HEK293T (cell line): ENCODE measurements around the gene PPP6R3.

Source experiments
- BHLHE40 ChIP-seq: fragments of 450-650 bp; IDR thresholded peaks from 2 replicates; pipeline ENCODE4 v1.6.1; 2016; ENCODE audit warnings: mild to moderate bottlenecking, moderate library complexity, borderline replicate concordance
- CTBP1 ChIP-seq: fragments of 450-650 bp; IDR thresholded peaks from 2 replicates; pipeline ENCODE4 v1.6.1; 2016; ENCODE audit warnings: borderline replicate concordance
- FOXA1 ChIP-seq: fragments of 450-650 bp; IDR thresholded peaks from 2 replicates; pipeline ENCODE4 v1.6.1; 2016; ENCODE audit warnings: mild to moderate bottlenecking
- FOXK2 ChIP-seq: fragments of 450-650 bp; IDR thresholded peaks from 2 replicates; pipeline ENCODE4 v1.6.1; 2016; ENCODE audit warnings: mild to moderate bottlenecking
- FOXM1 ChIP-seq: fragments of 450-650 bp; IDR thresholded peaks from 2 replicates; pipeline ENCODE4 v1.6.1; 2017; ENCODE audit warnings: mild to moderate bottlenecking, borderline replicate concordance
- HDGF ChIP-seq: fragments of 450-650 bp; IDR thresholded peaks from 2 replicates; pipeline ENCODE4 v1.6.1; 2017; ENCODE audit warnings: antibody characterized with exemption, borderline replicate concordance
- L3MBTL2 ChIP-seq: fragments of 450-650 bp; conservative IDR thresholded peaks from 2 replicates; pipeline ENCODE4 v1.6.1; 2016; ENCODE audit warnings: mild to moderate bottlenecking
- NFRKB ChIP-seq: fragments of 450-650 bp; IDR thresholded peaks from 2 replicates; pipeline ENCODE4 v1.6.1; 2016; ENCODE audit warnings: mild to moderate bottlenecking, moderate library complexity
- SP1 ChIP-seq: fragments of 450-650 bp; IDR thresholded peaks from 2 replicates; pipeline ENCODE4 v1.6.1; 2017
- SUZ12 ChIP-seq: fragments of 450-650 bp; IDR thresholded peaks from 2 replicates; pipeline ENCODE4 v1.6.1; 2016; ENCODE audit warnings: mild to moderate bottlenecking
- TARDBP ChIP-seq: fragments of 450-650 bp; IDR thresholded peaks from 2 replicates; pipeline ENCODE4 v1.6.1; 2016
- ZNF384 ChIP-seq: fragments of 450-650 bp; IDR thresholded peaks from 2 replicates; pipeline ENCODE4 v1.6.1; 2016

GRCh38 chr11:68651985-68652682, 191.6 kb downstream of the PPP6R3 start:
- TF ChIP-seq CTBP1: no peak
- no peak for TF ChIP-seq FOXM1
- no peak for TF ChIP-seq NFRKB
- no peak for TF ChIP-seq HDGF
- TF ChIP-seq SUZ12: no peak
- TF ChIP-seq FOXA1: no peak
- TF ChIP-seq ZNF384: no peak
- no peak for TF ChIP-seq FOXK2
- TF ChIP-seq BHLHE40: no peak
- TF ChIP-seq SP1: no peak
- TF ChIP-seq L3MBTL2: no peak
- TF ChIP-seq TARDBP: no peak
